IPS DF 4.7 (cell line): ENCODE data around the gene SLC38A10.

Experiments used
- DNase-seq: peaks from one replicate; pipeline ENCODE4 v3.0.0-alpha.2; 2013; ENCODE audit warnings: low spot score; ENCODE audit errors: extremely low read depth

Gene SLC38A10

DNA sequence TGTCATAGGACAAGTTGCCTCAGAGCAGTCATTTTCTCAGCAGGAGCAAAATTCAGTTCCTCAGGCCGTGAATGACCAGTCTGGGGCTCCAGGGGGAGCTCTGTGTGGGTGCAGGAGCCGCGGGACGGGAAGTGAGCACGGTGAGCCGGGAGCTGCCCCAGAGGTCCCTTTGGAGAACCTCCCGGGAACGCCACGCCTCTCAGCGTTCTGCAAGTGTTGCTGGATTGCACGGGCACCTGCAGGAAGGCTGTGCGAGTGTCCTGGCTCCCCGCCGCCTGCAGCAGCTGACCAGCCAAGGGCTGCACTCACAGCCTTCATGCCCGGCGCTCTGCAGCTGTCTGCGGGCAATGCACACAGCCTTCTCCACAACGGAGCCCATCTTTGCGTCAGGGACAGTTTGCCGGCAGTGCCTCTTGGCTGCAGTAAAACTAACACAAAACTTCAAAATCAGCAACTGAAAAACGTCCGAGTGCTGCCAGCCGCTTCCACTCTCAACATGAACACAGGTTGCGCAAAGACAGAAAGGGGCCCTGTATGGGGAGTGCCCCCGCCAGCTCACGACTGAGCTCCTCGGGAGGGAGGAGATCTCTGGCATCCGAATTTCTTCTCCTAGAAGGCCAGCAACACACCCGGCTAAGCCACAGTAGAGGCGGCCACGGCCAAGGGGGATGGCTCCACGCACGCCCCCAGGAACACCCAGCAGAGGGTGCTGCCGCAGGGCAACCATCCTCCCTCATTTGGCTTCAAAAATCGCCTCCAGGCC lies 40.0 kb downstream of the SLC38A10 start:
- DNase-seq = no peak

DNA sequence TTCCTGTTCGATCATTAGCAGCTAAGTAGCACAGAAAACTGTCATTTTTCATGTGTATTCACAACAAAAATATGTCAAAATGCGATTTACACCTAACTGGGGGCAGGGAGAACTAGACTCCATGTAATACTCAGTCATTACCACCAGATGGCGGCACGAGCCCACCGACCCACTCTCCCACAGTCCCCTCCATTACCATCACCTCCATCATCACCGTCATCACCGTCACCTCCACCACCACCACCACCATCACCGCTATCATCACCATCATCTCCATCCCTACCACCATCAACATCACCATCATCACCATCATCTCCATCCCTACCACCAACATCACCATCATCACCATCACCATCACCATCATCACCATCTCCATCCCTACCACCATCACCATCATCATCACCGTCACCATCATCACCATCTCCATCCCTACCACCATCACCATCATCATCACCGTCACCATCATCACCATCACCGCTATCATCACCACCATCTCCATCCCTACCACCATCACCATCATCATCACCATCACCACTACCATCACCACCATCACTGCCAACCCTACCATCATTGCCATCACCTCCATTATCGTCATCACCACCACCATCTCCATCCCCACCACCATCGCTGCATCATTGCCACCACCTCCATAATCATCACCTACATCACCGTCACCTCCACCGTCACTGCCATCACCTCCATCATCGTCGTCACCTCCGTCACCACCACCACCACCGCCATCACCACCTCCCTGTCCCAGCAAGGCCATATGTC lies 41.6 kb downstream of the SLC38A10 start:
- no peak for DNase-seq

DNA sequence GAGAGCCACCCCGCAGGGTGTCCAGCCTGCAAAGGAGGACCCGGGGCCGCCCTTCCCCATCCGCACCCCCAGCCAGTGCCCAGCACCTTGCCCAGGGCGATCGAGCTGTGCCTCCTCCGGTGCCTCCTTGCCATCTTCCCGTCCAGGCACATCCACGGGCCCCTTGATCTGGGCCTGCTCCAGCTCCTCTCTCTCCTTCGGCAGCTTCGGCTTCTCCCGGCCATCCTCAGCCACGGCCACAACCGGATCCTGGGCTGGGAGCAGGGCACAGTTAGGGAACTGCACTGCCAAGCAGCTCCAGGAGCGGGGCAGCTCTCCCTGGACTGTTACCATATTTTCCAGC lies 42.1 kb downstream of the SLC38A10 start:
- DNase-seq = no peak

DNA sequence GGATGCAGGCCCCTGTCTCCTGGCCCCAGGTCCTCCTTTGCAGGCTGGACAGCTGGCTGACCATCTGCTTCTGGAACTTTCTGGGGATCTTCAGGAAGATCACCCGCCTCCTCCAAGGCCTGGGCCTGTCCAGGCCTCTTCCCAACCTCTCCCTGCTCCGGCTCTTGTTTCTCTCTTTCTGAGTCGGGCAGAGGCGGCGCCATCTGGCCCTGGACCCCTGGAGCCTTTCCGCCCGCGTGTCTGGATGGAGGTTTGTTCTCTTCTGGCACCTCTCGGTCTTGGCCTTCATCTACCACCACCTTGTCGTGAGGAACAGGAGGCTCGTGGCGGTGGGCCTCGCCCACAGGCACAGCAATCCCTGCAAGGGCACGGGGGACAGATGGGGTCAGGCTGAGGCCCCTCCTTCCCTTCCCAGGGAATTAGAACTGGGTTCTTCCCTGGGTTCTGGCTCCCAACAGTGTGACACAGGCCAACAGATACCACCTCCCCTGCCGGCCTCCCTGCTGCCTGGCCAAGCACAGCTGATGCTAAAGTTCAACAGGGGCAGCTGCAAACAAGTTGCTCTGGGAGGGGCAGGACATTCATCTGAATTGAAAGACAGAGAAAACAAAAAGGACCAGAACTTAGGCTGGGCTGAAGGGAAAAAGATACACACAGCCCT lies 42.7 kb downstream of the SLC38A10 start:
- no peak for DNase-seq

DNA sequence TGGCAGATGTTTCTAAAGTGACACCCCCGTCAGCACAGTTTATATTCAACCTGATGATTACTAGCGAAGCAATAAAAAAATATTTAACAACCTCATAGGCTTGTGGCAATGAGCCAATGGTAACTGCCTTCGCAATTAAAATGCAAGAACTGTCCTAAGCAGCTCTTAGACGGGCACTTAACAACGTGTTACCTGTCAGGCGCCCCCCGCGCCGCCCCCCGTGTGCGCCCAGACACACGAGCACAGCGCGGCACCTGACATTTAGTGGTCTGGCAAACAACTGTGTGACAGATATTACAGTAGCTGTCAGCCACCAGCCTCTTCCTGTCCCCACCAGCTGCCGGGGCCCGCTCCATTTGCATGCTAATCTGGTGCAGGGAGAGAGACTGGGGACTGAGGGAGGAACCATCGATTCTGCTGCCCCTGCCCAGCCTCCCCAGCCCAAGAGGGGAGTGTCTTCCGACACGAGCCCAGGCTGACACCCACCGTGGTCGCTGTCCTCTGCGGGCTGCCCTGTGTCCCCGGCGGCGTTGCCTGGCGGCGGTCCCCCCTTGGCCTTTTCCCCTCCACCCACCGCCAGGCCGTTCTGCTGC lies 43.3 kb downstream of the SLC38A10 start:
- no peak for DNase-seq

DNA sequence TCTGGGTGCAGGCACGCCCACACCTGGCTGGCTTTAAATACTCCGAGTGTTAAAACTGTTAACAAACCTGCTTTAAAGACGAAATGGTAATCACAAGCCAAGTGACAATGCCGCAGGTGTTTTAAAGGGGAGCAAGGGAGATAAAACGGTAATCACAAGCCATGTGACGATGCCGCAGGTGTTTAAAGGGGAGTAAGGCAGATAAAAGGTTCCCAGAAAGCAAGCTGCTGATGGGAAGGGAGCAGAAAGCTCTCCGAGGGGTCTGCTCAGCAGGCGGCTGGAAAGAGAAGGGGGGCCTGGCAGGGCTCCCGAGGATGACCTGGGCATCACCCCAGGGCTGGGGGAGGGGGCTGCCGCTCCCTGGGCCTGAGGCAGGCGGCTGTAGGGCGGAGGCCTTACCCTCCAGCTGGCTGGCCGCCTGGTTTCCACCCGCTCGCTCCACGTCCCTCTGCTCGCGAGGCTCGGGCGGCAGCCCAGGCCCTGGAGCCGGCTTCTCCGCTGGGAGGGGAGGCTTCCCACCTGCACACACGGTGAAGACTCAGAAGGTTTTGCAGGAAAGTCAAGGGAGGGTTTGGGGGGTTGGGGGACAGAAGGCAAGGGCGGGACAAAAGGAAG lies 43.9 kb downstream of the SLC38A10 start:
- no peak for DNase-seq

DNA sequence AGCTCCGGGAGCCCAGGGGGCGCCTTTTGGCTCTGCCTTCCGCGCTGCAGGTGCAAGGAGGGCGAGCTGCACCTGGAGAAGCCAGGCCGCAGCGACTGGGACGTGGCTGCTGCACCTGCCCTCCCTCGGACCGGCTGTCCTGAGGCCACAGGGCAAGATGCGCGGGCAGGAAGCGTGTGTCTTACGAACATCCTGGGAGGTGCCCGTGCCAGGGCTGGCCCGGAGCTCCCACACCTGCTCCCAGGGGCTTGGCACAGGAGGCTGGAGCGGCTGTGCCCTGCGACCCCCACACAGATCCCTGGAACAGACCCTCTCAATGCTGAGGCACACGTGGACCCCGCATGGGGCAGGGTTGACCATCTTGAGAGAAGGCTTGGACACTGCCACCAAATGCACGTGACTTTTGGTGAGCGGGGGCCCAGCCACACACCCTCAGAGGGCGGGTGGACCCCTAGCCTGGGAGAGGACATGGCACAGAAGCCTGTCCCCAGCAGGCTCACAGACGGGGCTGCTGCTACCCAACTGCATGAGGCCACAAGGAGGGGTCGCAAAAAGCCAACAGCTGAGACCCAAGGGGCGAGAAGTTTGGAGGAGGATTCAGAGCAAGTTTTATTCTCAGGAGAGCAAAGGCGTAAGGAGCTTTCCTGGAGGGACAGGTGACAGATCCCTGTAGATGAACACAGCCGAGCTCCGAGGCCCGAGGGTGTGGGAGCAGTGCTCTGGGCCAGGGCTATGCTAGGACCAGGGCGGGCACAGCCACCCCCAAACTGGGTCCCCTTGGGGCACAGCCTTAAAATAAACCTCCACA lies 44.6 kb downstream of the SLC38A10 start:
- no peak for DNase-seq

DNA sequence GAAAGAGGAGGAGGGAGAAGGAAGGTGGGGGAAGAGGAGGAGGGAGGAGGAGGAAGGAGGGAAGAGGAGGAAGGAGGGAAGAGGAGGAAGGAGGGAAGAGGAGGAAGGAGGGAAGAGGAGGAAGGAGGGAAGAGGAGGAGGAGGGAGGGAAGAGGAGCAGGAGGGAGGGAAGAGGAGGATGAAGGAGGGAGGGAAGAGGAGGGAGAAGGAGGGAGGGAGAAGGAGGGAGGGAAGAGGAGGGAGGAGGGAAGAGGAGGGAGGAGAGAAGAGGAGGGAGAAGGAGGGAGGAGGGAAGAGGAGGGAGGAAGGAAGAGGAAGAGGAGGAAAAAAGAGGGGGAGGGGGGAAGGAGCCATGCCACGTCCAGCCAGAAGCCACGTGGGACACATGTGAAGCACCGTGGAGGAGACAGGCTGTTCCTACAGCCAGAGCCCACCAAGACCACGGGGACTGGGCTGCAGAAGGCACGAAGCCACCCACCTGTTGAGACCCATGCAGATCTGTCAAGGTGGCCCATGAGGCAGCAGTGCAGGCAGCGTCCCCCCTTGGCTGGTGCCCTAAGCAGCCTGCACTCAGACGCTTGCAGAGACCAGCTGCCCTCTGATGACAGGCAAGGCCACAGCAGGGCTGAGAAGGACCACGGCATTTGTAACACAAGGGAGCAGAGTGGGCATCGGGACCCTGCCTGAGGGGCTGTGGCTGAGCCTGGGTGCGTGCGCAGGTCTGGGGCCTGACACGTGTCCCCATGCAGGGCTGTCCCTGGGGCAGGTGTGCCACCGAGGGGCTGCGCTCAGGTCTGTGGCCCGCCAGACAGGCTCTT lies 45.7 kb downstream of the SLC38A10 start:
- DNase-seq = no peak

DNA sequence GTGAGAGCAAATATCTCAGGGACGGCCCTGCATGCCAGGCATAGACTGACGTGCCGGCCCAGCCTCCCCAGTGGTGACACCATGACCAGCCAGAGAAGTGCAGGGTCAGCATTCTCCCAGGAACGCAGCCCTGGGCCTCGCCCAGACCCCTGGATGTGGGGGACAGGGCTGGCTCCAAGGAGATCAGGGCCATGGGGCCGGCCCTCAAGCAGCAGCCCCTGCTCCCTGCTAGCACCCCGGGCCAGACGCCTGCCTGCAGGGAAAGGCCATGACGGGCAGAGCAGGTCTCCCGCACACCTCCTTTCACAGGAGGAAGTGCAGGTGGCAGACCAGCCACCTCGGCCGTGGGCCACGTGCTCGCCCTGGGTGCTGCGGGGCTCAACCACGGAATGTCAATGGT lies 46.5 kb downstream of the SLC38A10 start:
- no peak for DNase-seq

DNA sequence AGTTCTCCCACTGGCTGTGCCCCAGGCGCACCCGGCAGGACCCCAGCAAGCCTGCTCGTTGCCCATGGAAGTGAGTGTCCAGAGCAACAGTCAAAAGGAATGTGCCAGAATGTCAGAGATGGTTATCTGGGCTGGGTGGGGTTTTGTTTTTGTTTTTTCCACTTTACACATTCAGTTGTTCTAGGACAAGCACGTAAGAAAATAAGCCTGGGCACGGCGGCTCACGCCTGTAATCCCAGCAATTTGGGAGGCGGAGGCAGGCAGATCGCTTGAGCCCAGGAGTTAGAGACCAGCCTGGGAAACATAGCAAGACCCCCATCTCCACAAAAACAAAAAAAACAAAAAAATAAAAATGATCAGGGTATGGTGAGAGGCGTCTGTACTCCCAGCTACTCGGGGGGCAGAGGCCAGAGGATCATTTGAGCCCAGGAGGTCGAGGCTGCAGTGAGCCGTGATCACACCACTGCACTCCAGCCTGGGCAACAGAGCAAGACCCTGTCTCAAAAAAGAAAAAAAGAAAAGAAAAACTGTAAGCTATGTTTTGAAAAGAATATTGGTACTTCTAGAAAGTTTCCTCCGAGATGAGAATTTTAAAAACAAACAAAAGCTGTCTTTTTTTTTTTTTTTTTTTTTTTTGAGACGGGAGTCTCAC lies 47.6 kb downstream of the SLC38A10 start:
- DNase-seq = no peak

DNA sequence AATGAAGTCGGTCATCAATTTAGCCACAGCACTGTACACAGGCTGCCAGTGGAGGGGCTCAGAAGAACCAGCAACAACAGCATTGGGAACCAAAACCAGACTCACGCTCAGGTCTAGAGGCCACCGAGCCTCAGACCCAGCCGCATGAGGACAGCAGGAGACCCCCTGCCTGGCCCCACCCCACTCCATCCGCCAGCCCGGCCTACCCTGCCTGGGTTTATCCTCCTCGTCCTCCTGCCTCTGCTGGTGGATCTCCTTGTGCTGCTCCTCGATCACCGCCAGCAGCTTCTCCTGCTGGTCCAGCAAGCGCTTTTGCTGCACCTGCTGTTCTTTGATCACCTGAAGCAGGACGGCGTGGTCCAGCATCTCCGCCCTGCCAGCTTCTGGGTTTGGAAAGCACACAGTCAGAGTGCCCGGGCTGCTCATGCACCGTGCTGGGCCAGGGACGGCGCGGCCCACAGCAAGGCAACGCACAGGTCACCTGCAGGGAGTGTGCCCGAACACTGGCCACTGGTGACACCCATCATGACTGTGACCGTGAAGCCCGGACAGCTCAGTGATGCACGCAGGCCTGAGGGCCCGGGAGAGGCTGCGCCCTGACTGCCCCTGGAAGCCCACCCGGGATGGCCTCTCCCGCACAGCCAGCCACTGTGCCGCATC lies 48.3 kb downstream of the SLC38A10 start:
- no peak for DNase-seq

DNA sequence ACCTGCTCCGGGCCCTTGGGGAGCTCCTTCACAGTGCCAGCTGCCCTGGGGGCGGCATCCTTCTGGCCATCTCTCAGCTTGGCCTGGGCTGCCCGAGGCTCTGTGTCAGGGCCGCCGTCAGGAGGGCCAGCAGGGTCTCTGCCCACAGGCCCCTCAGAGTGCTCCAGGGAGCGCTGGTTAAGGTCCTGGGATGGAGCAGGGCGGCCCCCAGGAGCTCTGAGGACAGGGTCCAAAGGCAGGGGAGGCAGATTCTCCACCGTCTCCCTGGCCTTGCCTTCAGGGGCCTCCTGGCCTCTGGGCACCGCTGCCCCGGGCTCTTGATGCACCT lies 48.8 kb downstream of the SLC38A10 start:
- DNase-seq = no peak

DNA sequence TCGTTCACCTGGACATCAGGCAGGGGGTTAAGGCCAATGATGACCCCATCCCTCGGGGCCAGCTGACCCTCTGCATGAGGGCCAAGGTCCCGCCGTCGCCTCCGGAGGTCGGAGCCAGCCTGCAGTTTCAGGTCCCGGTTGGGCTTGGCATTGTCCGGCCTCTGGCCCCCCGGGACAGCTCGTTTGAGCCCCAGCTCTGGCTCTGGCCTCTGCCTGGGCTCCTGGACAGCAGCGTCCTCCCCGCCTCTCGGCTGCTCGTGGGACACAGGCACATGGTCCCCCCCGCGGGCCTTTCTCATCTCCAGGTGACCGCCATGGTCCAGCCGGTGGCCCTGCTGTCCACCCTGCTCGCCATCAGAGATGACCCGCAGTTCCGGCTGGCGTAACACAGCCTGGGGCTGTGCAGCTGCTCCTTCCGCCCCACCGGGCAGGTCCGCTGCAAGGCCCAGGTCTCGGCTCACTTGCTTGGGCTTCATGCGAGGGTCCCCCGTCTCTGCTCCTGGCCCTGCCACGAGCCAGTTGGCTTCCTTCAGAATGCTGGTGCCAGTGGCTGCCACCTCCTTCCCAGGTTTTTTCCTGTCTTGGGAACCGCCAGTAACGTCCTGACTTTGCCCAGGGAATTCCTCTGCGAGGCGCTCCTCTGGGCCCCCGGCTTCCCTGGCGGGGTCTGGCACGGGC lies 49.3 kb downstream of the SLC38A10 start:
- DNase-seq = no peak

DNA sequence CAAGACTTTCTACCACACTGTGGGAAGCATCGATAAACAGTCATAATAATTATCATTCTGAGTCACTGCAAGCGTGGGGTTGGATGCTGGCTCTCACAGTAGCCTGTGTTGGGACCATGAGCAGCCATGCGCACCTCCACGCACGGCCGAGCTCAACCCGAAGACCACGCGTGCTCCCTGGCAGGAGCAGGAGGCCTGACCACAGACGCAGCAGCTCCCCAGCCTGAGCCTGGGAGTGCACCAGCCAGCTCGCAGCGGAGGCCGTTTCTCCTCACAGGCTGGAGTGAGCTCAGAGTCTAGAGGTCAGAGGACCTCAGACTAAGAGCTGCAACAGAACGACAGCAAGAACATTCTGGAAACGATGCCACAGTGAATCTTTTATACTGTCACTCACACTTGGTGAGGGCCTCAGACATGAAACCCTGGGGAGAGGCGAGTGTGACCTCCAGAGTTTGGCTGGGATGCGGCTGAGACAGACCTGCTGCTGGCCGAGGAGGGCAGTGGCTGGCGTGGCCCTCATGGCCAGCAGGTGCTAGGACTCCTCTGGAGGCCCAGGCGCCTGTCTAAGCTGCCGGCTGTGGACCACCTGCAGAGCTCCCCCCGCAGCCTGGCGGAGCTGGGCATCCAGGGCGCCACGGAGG lies 50.0 kb downstream of the SLC38A10 start:
- no peak for DNase-seq

DNA sequence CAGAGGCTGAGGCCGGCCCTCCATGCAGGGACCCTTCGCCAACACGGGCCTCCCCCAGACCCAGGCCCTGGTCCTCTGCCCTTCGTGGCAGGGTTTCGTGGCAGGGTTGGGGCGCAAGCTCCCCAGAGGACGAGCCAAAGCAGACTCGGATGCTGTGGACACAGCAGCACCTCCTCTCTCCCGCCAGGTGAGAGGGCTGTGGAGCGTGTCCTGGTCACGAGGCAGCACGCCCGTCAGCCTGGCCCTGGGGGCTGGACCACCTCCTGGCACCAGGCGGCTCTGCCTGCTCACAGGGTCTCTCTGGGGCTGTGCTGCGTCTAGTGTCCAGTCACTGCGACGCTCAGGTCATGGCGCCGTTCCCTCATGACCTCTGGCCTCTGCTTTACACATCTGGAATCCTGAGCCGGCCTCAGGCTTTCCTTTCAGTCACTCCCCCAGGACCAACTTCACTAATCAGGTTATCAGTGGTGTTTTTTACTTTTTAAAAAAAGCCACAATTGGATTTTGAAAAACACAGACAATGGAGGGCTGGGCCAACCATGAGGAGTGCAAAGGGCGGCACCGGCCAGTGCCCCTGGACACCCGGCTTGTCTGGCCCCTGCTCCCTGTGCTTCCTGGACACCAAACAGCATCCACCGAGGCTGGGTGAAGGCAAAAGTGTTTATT lies 50.6 kb downstream of the SLC38A10 start:
- DNase-seq = no peak

DNA sequence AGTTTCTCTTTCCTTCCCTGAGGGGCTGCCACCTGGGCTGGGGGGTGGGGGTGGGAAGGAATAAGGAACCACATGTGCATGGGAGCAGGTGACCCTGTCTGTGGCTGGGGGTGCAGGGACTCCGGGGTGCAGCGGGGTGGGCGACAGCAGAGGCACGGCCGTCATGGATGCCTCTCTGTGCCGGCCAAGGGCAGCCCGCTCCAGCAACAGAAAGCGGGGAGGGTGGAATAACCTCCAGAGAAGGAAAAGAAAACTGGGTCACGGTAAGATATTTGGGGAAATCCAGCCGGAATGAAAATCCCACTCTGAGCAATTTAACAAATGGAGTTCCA lies 51.8 kb downstream of the SLC38A10 start:
- DNase-seq = no peak
